Eye (tissue), 1 donor: ENCODE results near the gene FAM184A.
"Not testable (repeated sequence)": the region's sequence is repeated elsewhere in the genome, so short reads cannot be mapped to it uniquely, and the experiment has no call there.

ENCODE experiments used
- DNase-seq: peaks from one replicate; pipeline ENCODE4 v3.0.0-alpha.2; 2015

FAM184A gene, protein sequence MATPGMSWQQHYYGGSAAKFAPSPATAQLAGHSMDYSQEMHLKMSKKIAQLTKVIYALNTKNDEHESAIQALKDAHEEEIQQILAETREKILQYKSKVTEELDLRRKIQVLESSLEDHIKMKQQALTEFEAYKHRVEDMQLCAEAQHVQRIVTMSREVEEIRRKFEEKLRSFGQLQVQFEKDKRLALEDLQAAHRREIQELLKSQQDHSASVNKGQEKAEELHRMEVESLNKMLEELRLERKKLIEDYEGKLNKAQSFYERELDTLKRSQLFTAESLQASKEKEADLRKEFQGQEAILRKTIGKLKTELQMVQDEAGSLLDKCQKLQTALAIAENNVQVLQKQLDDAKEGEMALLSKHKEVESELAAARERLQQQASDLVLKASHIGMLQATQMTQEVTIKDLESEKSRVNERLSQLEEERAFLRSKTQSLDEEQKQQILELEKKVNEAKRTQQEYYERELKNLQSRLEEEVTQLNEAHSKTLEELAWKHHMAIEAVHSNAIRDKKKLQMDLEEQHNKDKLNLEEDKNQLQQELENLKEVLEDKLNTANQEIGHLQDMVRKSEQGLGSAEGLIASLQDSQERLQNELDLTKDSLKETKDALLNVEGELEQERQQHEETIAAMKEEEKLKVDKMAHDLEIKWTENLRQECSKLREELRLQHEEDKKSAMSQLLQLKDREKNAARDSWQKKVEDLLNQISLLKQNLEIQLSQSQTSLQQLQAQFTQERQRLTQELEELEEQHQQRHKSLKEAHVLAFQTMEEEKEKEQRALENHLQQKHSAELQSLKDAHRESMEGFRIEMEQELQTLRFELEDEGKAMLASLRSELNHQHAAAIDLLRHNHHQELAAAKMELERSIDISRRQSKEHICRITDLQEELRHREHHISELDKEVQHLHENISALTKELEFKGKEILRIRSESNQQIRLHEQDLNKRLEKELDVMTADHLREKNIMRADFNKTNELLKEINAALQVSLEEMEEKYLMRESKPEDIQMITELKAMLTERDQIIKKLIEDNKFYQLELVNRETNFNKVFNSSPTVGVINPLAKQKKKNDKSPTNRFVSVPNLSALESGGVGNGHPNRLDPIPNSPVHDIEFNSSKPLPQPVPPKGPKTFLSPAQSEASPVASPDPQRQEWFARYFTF

DNA sequence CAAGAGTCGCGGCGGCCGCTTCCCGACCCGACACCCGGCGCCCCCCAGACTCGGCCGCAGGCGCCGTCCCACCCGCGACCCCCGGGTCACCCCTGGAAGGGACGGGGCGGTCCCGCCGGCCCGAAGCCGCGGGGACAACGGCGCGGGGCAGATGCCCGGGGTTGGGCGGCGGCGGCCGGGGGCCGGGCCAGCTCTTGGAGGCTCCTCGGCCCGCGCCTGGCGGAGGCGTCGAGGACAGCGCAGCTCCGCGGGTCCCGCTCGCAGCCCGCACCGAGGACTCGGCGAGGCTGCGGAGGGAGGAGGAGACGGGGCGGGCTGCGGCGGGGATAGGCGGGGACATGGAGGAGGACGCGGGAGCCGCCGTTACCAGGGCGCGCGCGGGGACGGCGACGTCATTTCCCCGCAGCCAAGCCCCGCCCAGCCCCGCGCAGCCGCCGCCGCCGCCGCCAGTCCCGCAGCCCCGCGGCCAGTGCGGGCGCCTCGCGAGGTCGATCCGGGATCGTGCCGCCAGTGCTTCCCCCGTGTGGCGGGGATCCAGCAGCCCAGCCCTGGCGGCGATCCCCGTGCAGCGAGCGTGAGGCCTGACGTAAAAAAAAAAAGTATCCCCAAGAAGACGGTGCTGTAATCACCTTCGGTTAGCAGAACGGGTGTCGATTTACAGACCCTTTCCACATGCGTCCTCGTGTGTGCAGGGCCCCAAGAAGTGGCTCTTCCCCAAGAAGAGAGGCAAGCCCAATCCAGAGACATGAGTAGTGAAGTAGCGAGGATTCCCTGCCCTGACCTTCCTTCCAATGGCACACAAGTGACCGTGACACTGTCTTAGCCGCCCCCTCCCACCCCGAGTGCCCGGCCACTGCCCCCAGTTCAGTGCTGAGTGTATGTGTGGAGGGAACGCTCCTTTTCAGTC, at the start of gene FAM184A:
FAM184A (minus strand) TSS at position 289 of the 907 bp plus-strand sequence. CDS start 365 bp downstream, outside the sequence.
- peak; percentile 88 for DNase-seq

DNA sequence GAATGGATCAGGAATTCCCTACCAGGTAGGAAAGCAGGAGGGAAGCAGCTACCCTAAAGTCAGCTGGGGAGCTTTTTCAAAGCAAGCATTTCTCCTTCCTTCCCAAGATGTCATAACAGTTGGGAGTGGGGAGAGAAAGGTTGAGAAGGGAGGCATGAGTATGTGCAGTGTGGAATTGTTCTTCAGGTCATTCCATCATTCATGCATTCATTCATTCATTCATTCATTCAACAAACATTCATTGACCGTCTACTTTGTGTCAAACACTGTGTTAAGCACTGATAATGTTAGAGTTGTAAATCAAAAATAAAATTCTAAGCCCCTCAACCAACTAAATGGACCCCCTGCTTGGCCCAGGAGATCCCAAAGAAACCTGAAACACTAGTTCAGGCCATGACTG, 49.2 kb upstream of the FAM184A start:
- DNase-seq, result no peak

DNA sequence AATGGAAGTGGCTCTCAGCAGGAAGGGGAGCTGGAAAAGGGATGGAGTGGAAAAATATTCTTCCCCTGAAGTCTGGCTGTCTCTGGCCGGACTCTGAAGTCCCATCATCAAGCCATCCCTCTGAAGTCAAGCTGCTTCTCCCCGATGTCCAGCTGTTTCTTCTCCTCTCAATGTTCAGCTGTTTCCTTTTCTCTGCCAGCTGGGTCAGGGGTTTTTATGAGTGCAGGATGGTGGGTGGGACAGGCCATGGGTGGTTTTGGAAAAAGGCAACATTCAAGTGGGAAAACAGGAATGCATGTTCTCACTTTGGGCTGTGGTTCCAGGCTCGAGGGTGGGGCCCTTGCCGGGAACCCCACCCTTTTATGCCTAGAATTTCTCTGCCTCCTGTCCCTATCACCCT, 48.4 kb upstream of the FAM184A start:
- DNase-seq, result no peak

DNA sequence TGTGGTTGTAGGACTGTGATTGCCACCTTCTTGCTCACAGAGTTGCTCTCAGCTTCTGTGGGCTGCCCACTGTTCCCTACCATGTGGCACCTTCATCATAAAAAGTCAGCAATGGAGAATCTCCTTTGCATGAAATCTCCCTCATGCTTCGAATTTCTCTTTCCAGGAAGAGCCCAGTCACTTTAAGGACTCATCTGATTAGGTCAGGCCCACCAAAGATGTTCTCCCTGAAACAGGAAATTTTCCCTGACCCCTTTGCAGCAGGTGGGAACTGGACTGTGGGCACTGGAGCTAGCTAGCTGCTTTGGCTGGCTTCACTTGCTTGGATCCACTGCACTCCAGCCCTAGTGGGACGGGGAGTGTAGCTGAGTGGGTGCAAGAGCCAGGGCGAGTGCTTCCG, 47.7 kb upstream of the FAM184A start:
- no peak for DNase-seq

DNA sequence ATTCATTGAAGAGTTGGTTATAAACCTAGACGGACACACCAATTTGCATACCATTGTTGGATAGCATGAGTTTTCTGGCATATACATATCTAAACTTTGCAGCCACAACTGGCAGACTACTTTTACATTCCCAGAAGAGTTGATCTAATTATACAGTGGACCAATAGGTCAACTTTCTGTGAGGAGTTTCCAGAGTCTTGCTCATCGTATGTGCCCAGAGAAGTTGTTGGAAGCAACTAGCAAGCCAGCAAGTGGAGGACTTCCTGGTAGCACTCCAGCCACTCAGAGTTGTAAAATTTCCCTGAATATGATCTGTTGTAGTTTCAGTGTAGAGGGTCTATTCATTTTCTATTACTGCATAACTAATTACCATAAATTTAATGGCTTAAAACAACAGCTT, 47.1 kb upstream of the FAM184A start:
- no peak for DNase-seq

DNA sequence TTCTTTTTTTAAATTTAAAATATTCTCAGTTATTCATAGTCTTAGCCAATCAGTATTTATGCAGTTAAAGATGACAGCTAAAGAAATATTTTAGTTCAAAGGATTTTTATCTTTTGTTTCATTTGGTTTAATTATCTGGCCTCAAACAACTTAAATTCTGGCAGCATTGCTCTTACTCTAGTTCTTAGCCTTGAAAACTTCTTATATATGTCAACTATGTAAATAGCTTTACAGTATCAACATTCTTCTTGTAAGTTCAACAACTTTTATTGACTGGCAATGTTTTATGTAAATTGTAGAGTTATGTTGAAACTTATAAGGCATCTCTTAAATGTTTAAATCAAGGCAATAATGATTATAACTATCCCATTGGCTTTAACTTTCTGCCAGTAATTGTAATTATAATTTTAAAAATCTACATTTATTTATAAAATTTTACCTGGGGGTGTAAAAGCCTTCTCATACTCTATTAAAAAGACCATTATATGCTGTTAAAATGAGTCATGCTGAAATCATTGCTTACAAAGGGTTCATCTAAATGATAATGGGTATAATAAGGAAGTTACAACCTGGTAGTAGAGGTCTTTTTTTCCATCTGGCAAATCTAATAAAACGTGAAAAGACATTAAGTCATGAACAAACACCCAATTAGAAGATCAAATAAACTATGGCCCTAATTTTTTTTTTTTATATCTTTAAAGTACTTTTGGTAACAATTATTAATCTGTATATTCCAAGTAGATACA, 45.8 kb upstream of the FAM184A start:
- no peak for DNase-seq

DNA sequence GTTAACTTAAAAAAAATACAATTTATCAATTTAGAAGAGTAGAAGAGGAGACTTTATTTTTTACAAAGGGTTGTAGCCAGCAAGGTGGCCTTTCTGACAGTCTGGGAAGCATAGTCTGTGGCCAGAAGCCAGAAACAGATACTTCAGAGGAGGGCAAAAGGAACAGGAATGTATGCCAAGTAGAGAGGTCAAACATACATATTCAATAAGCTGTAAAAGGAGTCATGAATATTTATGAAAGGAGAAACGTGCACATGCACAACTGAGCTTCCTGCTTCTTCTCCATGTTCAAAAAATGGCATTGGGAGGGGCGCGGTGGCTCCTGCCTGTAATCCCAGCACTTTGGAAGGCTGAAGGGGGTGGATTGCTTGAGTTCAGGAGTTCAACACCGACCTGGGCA, 43.9 kb upstream of the FAM184A start:
- DNase-seq, result no peak

DNA sequence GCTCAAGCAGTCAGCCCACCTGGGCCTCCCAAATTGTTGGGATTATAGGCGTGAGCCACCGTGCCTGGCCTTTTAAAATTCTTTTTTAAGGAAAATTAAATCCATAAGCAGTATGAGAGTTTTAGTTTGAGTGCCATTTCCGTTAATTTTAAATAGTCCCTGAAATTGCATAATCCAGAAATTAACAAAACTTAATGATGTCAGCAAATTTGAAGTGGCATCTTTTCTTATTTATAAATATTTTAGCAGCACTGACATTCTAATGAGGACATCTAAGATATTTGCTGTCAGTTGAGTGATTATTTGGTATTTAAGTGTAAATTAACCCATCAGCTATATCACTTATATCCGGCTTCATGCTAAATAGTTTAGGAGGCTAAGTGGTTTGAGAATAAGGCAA, 42.9 kb upstream of the FAM184A start:
- no peak for DNase-seq

DNA sequence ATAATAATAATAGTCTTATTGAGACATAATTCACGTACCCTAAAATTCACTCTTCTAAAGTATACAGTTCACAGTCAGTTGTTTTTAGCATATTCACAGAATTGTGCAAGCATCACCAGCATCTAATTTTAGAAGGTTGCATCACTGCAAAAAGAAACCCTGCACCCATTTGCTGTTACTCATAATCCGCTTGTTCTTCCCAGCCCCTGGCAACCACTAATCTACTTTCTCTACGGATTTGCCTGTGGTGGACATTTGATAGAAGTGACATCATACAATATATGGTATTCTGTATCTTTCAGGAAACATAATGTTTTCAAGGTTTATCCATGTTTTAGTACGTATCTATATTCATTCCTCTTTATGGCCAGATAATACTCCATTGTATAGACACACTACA, 41.5 kb upstream of the FAM184A start:
- DNase-seq, result no peak

DNA sequence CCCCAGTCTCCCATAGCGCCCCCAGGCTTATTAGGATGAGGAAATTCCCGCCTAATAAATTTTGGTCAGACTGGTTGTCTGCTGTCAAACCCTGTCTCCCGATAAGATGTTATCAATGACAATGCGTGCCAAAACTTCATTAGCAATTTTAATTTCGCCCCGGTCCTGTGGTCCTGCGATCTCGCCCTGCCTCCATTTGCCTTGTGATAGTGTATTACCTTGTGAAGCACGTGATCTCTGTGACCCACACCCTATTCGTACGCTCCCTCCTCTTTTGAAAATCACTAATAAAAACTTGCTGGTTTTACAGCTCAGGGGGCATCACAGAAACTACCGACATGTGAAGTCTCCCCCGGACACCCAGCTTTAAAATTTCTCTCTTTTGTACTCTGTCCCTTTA, 40.6 kb upstream of the FAM184A start:
- DNase-seq, result not testable (repeated sequence)

DNA sequence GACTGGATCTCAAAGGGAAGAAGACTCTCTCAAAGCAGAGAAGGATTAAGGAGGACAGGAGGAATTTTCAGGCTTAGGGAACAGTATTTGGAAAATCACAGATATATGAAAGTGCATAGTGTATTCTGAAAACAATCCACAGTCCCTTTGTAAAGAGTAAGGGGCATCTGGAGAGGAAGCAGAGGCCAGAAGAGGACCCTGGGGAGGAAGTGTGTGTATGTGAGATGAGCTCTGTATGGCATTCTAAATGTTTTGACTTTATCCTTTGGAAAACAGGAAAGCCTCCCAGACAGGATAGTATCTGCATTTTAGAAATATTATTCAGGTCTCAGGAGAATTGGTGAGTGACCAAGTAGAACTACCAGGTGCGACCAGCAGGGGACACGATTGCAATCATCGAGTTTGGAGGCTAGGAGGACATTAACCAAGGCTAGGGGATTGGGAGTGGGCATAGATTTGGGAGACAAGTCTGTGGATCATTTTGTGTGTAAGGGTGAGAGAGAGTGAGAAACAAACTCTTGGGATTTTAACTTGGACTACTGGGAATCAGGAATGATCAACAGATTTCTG, 38.3 kb upstream of the FAM184A start:
- DNase-seq, result no peak

DNA sequence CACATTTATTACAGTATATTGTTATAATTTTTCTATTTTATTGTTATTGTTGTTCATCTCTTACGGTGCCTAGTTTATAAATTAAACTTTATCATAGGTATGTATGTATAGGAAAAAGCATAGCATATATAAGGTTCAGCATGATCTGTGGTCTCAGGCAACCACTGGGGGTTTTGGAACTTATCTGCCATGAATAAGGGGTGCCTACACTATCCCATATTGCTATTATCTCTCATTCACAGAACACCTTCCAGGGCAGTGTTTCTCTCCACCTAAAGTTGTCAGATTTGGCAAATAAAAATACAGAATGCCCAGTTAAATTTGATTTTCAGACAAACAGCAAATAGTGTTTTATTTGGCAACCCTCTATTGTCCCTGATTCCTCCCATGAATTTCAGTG, 35.5 kb upstream of the FAM184A start:
- DNase-seq, result no peak

DNA sequence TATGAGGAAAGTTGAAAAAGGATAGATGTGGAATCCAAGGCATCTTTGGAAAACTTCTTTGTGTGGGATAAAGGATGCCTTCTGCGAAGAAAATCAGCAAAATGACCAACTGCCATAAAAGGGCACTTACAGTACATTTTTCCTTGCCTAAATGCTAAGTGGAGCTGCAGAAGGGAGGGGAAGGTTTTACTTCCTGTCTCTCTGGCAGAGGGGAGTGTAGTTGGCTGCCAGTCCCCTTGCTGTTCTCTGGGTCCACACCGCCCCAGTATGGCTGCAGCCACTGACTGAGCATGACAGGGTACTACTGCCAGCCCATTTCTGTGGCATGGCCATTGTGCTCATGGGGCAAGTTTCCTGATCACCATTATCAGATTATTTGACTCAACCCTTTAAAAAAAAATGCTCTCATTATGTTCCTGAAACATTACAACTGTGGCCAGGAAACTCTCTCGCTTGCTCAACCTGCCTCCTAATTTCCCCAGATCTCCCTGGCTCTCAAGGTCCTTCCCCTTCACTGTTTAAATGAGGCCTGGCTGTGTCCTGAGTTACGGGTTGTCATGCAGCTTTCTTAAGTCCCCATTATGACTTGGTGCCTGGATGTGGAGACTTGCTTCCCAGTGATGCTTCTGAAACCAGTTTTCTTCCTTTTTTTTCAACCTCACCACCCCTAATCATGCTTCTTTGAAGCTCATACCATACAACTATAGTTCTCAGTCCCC, 34.5 kb upstream of the FAM184A start:
- no peak for DNase-seq

DNA sequence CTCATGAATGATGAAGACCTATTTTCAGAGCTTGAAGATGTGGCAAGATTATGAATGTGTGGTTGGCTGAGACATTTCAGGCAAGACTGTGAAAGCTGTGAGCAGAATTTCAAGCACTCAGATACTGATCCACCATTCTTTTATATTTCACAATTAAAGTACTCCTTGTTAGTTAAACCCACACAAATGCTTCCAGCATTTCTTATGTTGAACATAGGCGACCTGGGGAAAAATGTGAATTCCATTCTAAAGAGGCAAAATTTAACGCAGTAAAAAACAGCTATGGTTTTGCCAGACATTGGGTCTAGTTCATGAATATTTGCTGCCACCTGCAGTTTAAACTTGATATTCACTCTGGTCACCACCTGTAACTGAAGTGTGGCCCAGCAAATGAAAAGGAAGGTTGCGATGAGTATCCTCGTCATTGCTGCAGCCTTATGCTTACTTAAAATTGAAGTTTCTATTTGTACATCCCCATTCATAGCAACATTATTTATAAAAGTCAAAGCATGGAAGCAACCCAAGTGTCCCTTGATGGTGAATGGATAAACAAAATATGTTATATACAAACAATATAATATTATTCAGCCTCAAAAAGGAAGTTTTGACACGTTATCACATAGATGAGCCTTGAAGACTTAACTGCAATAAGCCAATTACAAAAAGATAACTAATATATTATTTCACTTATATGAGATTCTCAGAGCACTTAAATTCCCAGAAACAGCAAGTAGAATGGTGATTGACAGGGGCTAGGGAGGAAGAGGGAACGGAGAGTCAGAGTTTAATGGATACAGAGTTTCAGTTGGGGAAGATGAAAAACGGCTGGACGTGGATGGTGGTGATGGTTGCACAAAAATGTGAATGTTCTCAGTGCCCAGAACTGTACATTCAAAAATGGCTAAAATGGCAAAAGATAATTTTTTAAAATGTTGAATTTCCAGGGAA, 32.4 kb upstream of the FAM184A start:
- DNase-seq, result peak; percentile 86

DNA sequence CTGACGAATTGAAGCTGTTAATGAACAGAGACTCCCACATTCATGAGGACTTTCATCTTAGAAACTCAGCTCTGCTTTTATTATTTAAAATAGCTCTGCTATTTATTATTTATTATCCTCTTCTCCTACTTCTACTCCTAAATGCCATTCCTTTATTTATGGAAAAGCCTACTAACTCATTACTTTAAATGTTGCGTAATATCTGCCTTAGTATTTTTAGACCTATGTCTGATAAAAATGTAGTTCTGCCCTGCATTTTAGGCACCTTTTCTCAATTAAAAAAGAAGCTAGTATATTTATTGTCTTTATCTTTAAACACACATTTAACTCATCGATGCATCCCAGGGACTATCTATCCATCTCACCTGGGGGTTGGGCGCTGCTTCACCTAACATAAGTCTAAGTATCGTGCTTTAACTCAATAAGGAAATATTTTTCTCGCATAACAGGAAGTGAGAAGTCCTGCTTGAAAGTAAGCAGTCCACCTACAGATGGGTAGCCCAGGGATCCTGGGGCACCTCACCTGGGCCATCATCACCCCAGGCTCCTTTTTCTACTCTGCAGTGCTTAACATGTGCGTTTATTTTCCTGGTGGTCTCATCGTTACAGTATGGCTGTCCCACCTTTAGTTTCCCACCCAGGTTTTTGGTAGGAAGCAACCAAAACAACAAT, 31.3 kb upstream of the FAM184A start:
- DNase-seq, result no peak

DNA sequence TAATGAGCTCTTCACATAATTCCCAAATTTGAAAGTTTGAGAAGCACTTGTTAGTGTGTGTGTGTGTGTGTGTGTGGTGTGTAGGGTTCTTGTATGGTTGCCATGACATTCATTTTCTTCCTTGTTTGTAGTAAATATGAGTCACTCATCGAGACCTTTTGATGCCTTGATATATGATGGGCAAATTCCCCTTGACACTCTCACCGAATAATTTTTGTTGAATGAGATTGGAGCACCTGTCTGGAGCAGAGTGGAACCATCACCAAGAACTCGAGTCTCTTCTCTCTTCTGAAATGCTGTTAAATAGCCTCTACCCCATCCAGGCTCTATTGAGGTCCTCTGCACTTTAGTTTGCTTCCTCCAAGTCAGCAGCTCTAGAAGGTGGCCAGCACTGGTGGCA, 29.6 kb upstream of the FAM184A start:
- no peak for DNase-seq

DNA sequence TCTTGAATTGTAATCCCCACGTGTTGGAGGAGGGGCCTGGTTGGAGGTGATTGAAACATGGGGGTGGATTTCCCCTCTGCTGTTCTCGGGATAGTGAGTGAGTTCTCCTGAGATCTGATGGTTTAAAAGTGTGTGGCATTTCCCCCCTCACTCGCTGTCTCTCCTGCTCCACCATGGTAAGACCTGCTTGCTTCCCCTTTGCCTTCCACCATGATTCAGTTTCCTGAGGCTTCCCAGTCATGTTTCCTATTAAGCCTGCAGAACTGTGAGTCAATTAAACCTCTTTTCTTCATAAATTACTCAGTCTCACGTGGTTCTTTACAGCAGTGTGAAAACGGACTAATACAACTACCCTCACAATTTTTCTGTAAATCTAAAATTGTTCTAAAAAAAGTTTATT, 26.8 kb upstream of the FAM184A start:
- DNase-seq, result no peak

DNA sequence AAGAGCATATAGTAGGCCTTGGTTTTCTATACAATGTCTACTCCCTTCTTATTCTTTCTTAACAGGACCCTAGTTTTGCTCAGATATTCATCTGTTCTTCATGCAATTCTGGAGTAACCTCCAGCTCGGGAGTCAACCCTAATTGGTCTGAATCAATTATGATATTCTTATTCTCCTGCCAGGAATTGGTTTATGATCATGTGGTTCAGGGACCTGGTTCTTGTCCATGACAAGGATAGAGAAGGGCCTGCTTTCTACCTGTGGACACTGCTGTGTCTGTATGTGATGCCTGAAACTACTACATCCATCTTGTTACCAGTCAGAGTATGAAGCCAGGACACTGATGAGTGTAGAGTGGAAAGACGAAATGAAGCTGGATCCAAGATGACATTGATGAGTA, 24.4 kb upstream of the FAM184A start:
- DNase-seq, result no peak

DNA sequence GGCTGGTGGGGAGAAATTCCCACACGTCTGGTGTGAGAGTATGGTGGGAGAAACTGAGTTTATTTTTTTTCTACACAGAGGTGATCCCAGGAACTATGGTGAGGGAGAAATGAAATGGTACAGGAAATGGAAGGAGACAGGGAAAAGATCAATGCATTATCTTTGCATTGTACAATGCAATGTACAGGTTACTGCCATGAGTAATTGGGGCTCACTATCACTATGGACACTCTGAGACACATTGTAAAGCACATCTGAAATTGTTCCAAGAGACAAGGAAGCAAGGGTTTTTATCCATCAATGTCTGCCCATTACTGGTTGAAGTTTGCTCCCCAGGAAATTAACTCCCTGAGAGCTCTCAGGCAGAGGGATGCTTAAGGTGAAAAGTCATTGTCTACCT, 21.7 kb upstream of the FAM184A start:
- no peak for DNase-seq
